ENCODE measurements around the gene TICRR.
"Not testable (repeated sequence)": the region's sequence is repeated elsewhere in the genome, so short reads cannot be mapped to it uniquely, and the experiment has no call there.

Gene TICRR, protein sequence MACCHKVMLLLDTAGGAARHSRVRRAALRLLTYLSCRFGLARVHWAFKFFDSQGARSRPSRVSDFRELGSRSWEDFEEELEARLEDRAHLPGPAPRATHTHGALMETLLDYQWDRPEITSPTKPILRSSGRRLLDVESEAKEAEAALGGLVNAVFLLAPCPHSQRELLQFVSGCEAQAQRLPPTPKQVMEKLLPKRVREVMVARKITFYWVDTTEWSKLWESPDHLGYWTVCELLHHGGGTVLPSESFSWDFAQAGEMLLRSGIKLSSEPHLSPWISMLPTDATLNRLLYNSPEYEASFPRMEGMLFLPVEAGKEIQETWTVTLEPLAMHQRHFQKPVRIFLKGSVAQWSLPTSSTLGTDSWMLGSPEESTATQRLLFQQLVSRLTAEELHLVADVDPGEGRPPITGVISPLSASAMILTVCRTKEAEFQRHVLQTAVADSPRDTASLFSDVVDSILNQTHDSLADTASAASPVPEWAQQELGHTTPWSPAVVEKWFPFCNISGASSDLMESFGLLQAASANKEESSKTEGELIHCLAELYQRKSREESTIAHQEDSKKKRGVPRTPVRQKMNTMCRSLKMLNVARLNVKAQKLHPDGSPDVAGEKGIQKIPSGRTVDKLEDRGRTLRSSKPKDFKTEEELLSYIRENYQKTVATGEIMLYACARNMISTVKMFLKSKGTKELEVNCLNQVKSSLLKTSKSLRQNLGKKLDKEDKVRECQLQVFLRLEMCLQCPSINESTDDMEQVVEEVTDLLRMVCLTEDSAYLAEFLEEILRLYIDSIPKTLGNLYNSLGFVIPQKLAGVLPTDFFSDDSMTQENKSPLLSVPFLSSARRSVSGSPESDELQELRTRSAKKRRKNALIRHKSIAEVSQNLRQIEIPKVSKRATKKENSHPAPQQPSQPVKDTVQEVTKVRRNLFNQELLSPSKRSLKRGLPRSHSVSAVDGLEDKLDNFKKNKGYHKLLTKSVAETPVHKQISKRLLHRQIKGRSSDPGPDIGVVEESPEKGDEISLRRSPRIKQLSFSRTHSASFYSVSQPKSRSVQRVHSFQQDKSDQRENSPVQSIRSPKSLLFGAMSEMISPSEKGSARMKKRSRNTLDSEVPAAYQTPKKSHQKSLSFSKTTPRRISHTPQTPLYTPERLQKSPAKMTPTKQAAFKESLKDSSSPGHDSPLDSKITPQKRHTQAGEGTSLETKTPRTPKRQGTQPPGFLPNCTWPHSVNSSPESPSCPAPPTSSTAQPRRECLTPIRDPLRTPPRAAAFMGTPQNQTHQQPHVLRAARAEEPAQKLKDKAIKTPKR (N-terminal part only)

DNA sequence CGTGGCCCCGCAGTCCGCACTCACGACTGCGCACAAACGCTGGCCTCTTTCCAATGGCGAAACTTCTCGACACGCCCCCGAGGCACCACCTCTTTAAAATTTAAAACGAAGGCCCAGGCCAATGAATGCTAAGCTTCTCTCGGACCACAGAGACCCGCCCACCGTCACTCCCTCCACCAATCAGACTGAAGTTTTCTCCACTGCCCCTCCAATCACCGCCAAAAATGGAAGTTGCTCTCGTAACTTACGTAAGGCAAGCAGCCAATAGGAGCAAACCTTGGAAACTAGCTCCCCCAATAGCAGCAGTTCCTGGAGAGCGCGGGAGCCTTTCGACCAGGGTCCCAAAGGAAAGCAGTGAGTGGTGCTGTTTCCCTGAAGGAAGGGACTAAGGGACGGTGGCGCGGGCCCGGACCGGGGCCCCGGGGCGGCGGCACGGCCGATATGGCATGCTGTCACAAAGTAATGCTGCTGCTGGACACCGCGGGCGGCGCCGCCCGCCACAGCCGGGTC, at the start of gene TICRR:
TSS of gene TICRR (plus strand) at position 324 of the 510 bp plus-strand sequence. CDS start at position 442, 118 bp downstream.
- DNase-seq = peak; percentile 72 to 100

DNA sequence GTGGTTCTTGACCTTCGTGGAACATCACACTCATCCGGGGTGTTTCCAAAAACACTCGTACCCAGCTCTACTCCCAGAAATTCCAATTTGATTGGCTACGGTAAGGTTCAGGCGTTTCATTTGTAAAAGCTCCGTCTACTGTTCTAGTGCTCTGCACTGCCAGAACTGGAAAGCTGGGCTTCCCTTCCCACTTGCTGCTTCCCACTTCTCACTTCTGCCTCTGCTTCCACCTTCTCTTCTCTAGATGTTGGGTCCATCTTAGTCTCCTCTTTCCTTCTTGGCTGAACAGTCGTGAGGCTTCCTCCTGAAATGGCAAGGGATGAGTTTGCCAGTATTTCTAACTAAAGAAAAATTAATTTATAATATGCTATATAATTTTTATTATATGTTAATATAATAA, 49.1 kb upstream of the TICRR start:
- no peak for DNase-seq

DNA sequence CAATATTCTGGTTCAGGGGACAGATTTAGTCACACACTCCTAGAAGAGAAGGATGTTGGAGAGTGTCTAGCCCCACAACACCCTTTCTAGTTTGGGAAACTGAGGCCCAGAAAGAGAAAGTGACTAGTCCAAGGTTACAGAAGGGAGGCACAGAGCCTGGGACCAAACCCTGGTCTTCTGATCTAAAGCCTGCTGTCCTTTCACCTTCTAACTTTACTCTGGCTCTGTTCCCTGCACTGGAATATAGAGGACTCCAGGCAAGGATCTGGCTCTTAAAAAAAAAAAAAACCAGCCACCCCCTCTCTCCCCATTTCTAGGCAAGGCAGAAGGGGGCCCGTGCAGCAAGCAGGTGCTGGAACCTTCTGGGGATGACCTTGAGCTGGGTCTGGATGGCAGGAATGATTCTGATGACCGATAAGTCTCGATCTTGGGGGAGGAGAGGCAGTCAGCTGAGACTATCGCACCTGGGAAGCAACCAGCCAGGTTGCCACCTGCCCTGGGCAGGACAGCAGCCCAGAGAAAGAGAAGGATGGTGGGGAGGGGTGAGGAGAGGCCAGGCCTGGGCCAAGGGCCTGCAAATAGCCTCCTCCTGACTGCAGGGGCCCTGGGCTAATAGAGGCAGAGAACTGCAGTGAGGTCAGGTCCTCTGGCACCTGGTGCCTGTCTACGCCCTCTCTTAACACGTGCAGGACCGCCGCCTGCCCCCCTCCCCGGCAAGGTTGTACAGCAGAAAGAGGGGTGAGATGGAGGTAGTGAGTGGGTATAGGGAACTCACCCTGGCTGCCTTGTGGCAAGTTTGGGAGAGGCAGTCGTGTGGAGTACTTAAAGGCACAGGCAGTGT, 48.4 kb upstream of the TICRR start:
- no peak for DNase-seq

DNA sequence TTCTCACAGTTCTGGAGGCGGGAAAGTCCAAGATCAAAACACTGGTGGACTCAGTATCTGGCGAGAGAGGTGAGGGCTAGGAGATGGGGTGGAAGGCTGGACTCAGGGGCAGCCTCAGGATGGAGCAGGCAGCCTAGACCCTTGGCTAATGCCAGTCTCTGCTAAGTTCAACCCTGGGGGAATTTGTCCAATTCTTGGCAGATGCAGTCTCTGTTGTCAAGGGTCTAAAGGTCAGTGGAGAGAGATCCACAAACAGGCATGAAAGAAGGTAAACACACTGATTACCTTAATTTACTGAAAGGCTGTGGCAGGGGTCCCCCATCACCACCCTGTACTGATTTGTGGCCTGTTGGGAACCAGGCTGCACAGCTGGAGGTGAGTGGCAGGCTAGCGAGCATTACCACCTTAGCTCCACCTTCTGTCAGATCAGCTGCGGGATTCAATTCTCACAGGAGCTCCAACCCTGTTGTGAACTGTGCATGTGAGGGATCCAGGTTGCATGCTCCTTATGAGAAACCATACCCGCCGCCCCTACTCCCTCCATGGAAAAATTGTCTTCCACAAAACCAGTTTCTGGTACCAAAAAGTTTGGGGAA, 46.4 kb upstream of the TICRR start:
- DNase-seq = no peak

DNA sequence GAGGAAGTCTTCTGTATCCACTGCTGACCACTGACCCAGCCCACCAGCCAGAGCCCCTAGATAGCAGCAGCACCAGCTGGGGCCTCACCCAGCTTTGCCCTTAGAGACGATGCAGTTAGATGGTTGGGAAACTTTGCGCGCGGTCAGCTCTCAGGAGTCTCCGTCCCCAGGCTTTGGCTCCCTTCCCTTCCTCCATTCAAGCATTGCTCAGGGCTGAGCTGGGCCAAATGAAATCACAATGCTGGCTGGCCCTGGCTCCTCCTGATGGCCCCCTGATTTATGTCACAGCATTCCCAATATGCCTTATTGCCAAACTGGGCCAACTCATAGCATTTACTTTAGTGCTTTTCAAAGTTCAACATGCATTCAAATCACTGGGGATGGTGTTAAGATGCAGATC, 44.3 kb upstream of the TICRR start:
- no peak for DNase-seq

DNA sequence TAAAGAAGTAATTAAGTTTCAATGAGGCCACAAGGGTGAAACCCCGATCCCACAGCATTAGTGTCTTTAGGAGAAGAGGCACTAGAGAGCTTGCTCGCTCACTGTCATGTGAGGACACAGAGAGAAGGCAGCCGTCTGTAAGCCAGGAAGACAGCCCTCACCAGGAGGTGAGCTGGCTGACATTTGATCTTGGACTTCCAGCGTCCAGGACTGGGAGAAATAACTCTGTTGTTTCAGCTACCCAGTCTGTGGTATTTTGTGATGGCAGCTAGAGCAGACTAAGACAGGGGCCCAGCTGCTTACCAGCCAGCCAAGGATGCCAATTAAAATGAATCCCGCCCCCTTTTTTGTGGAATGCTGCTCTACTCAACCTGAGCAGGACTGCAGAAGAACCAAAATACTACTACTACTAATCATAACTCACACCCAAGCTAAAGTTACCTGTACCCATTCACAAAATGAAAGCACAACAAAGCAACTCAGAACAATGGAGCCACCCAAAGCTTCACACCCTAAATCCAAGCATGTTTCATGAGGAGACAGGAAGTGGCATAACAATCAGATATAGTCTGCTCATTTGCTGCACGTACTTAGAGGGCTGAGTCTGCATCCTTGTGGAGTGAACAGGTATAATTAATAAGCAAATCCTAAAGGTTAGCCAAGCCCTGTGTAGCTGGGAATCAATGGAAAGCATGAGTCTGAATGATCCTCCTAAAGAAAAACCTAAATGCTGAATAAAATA, 43.3 kb upstream of the TICRR start:
- no peak for DNase-seq

DNA sequence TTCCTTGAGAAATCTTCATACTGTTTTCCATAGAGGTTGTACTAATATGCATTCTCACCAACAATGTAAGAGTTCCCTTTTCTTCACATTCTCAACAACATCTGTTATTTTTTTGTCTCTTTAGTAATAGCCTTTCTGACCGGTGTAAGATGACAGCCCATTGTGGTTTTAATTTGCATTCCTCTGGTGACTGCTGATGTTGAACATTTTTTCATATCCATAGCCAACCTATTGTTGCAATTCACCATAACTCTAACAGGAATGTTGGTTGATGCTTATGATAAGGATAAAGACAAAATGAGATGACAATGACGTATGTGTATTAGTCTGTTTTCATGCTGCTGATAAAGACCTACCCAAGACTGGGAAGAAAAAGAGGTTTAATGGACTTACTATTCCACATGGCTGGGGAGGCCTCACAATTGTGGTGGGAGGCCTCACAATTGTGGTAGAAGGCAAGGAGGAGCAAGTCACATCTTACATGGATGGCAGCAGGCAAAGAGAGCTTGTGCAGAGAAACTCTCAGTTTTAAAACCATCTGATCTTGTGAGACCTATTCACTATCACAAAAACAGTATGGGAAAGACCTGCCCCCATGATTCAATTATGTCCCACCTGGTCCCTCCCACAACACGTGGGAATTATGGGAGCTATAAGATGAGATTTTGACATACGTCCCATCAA, 41.3 kb upstream of the TICRR start:
- no peak for DNase-seq

DNA sequence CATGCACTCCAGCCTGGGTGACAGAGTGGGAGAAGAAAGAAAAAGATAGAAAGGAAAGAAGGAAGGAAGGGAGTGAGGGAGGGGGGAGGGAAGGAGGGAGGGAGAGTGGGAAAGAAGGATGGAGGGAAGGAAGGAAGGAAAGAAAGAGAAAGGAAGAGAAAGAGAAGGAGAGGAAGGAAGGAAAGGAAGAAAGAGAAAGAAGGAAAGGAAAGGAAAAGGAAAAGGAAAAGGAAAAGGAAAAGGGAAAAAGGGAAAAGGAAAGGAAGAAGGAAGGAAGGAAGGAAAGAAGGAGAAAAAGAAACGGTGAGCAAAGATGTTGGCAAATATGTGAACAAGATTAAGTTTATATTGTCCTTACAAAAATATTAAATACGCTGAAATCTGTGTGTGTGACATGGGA, 36.2 kb upstream of the TICRR start:
- no peak for DNase-seq

DNA sequence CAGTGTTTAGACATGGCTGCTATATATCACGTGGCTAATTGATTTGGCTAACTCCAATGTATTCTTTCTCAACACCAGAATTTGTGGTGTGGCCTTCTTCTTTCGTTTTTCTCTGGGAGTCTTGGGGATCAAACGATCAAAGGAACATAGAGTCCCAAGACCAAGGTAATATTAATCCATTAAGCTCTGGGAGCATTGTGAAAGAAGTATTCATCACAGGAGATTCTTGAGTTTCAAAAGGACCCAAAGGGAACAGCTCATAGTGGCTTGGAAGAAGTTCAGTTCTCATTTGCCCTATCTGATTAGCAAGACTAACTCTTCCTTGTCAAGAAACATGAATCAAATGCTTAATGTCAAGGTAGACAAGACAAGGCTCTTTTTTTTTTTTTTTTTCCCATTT, 32.9 kb upstream of the TICRR start:
- no peak for DNase-seq

DNA sequence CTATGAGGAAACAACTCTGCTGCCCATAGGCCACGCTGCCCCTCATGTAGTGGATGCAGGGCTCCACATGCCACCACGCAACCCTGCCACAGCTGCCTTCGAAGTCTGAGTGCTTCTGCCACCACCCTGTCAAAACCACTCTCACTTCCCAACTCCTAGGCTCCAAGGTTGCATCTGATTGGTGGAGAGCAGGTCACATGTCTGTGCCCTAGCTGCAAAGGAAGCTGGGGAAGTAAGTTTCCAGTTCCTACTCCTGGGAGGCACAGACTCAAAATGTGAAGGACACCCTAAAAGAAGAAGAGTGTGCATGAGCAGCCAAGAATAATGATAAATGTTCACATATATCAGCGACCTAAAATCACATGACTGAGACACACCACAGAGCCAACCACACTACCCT, 31.9 kb upstream of the TICRR start:
- no peak for DNase-seq

DNA sequence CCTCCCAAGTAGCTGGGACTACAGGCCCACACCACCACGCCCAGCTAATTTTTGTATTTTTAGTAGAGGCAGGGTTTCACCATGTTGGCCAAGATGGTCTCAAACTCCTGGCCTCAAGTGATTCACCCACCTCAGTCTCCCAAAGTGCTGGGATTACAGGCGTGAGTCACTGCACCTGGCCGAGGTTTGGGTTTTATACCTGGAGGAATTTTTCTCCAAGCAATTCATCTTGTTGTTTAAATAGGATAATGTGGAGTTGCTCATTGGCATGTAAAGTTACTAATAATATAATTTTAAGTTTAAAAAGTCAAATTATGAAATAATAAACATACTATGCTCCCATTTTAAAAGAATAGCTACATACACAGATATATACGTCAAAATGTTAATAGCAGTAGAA, 26.1 kb upstream of the TICRR start:
- DNase-seq = not testable (repeated sequence)

DNA sequence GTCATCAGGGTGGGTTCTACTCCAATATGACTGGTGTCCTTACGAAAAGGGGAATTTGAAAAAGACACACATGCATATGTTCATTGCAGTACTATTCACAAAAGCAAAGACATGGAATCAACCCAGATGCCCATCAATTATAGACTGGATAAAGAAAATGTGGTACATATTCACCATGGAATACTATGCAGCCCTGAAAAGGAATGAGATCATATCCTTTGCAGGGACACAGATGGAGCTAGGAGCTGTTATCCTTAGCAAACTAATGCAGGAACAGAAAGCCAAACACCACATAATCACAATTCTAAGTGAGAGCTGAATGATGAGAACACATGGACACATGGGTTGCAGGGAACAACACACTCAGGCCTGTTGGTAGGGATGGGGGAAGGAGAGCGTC, 24.8 kb upstream of the TICRR start:
- DNase-seq = no peak

DNA sequence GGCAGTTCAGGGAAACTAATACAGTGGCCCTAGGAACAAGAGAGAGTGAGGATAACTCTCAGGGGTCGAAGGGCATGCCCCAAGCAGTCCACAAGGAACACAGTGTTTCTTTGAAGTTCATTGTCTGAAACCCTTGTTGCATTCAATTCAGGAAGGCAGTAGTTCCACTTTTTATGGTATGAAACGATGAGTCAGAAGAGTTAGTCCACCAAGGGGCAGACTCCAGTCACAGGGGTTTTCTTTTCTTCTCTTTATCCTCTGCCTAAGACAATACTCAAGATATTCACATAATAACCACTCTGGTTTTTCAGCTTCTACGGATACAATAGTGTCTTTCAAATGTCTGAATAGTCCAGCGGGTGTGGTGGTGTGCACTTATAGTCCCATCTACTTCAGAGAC, 23.7 kb upstream of the TICRR start:
- DNase-seq = no peak

DNA sequence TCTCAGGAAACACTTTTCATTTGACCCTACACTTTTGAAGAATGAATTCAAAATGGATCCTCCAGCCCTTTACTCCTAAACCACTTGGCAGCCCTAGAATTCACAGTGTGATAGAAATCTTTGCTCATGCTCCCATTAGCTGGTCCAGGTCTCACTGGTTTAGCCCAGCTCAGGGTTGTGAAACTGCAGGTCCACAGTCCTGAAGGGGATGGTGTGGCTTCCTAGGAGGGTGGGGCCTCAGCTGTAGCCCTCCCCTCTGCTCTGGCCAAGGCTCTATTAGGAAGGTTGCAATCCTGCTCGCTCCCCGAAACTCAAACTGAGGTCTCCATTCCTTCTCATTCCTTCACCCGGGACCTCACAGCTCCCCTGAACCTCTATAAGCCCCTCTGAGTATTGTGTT, 21.6 kb upstream of the TICRR start:
- DNase-seq = no peak

DNA sequence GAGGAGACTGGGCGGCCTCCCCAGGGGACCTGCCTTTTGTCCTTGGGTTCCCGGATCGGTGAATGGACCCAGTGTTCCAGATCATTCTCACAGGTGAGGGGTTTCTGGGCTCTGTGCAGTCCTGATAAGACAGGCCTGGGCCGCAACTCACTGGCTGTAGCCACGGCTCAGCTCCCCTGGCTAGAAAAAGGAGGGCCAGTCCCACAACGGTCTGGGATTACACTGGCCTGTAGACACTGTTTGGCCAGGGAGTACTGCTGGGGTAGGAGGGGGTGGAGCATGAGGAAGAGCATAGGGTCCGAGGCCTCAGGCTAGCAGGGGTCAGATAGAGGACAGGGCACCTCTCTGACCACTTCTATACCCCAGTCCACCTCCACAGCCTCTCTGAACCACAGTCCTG, 21.0 kb upstream of the TICRR start:
- no peak for DNase-seq

DNA sequence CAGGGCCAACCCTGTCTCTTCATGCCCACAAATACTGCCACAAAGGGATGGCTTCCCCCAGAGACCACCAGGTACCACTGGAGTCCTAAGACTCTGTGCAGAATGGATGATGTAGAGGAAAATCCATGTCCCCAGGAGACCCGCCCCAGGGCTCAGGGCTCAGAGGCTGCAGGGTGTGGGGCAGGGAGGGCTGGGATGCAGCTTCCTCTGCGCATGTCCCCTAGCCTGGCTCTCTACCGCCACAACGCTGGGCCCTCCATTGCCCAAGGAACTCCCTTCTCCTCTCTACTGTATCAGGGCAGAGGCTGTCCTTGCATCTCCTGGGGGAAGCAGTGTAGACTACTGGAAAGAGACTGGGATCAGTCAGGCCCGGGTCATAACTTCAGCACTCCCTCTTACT, 19.5 kb upstream of the TICRR start:
- no peak for DNase-seq

DNA sequence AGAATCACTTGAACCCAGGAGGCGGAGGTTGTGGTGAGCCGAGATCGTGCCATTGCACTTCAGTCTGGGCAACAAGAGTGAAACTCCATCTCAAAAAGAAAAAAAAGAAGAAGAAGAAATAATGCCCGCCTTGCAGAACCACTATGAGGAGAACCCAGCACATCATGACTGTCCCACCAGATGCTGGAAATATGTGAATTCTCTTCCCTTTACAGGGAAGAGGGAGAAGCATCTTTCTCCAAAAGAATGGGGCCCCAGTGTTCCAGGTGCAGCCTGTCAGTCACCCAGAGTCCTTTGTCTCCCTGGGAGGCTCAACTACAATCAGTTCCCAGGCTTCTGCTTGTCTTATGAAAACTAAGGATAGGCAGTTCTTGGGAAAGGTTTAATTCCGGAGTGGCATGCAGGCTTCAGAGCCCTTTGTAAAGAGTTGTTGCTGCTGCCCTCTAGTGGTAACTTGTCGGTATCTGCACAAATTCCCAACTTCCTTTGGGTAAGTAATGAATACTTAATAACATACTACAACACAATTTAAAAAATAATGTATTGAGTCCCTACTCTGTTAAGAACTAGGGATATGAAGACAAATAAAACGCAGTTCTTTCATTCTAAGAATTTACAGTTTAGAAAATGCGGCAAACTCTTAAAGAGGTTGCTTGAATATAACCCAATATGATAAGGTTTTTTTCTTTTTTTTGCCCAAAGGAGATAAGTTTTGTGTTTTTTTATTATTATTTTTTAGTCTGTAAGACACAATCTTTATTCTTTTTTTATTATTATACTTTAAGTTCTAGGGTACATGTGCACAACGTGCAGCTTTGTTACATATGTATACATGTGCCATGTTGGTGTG, 18.6 kb upstream of the TICRR start:
- DNase-seq = peak in 1 of 2 donors; percentile 7

DNA sequence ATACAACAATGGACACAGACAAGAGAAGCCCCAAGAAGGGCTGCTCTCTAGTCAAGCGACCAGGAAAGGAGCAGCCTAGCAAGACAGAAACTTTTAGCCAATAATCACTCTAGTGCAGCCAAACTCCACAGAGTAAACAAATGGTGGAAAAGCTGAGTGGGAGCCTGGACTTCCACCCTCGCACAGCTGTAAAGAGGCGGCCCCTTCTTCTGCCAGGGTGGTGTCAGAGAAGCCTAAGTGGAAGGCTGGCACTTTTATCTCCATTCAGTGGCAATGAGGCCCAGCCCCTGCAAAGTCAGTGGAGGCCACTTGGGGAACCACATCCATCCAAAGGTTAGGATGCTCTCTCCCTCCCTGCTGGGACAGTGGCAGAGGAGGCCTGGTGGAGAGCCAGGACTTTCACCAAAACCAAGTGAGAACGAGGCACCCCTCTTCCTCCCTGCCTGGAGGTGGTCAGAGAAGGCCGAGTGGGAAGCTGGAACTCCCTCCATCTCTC, 15.5 kb upstream of the TICRR start:
- DNase-seq = no peak

DNA sequence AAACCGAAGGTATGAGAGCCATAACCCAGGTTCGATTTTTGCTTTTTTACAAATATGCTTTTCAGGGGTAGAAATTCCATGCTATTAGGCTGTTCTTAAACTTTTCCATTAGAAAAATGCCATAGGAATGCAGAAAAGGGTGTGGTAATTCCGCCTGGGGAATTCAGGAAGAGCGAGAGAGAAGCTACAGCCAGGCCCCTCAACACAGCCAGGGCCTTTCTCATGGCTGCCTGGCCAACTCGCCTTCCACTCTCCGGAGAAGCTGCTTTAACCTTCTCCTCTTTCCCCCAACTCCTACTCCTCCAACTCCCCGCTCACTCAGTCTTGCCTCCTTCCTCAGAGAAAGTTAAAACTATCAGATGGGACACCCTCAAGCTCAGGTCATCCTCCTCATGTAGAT, 9.1 kb upstream of the TICRR start:
- no peak for DNase-seq
